ENCODE results near the gene VAPA. TPM values are rescaled to one million over a fixed set of nuclear protein-coding genes. Genes with fewer than 3 reads are reported as not detected.

VAPA gene
- total and polyA plus RNA-seq, 7 donors: 181 to 336 (median 263) TPM

DNA sequence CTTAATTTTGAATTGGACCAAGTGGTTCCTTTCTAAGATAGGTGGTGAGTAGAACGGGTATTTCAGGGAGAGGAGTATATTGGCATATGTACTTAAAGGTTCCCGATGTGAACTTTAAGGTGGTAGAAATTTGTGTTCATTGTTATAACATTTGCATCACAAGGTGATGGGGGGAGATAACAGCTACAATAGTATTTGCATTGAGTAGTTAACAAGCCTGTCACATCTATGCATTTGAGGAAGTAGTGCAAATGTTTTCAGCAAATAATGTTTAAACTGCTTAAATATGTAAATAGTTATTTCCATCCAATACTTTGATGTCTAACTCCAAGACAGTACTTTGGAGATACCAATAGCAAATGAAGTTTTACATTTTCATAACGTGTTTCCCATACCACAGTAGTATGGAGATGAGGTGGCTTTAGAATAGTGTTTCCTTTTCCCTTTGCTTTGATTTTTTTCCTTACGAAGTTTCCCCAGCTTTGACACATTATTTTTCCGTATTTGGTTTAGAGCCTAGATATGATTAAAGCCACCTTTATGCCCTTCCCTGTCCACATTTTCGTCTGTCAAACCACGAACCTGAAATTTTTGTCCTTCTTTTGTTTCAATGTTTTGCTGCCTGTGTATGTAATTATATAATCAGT lies 46.6 kb downstream of the VAPA start:
- intact Hi-C loops (cut with DNase I): no loop called here
- Histone ChIP-seq H3K4me1 (peaks cover 0 to 9% (median 4%) of the 10 kb centered on the region in 4 donors), H3K9me3 (no peaks in the 10 kb centered on the region), H3K36me3 (peaks cover 0 to 5% (median 2%) of the 10 kb centered on the region in 4 donors), H3K27me3 (no peaks in the 10 kb centered on the region), H3K27ac (peak overlapping the region in 1 of 4 donors; percentile 2), H3K4me3 (no peak overlapping the region)
- WGBS, 2 donors: 30 to 48% methylated on average over 7 of the region's 7 CpGs
- TF ChIP-seq POLR2AphosphoS5 (IDR thresholded peaks at IDR 0.05) (peak in 1 of 4 donors; percentile 35), EP300 (IDR thresholded peaks at IDR 0.05) (no peak)
- no peak for DNase-seq

DNA sequence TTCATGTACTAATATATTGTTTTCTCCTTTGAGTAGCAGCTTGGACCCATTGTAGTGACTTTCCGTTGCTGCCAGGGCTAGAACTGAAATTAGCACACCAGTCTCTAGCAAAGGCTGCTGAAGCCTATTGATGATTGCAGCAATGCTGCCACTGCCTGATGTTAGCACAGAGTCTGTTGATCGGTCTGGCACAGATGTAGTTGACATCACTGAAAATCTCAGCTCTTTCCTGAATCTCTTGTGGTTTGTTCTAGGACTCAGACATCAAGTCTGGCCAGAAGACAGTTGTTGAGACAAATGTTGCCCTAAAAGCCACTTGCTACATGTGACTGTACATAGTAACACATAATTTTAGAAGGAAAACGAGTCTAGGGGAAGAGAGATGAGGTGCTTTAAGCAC lies 47.2 kb downstream of the VAPA start:
- peaks cover 0 to 5% (median 2%) of the 10 kb centered on the region in 4 donors for H3K4me1 ChIP-seq
- WGBS, 2 donors: 25 to 32% methylated on average over 3 of the region's 3 CpGs
- H3K36me3 ChIP-seq: no peaks in the 10 kb centered on the region
- H3K27ac ChIP-seq: peak overlapping the region in 1 of 4 donors; percentile 2
- no peaks in the 10 kb centered on the region for H3K9me3 ChIP-seq
- no peak for DNase-seq
- H3K27me3 ChIP-seq: no peaks in the 10 kb centered on the region
- TF ChIP-seq EP300 (IDR thresholded peaks at IDR 0.05) (no peak), POLR2AphosphoS5 (IDR thresholded peaks at IDR 0.05) (peak in 2 of 4 donors; percentile 37 to 48), POLR2A (IDR thresholded peaks at IDR 0.05) (no peak)
- TF ChIP-seq, protein P1, sequence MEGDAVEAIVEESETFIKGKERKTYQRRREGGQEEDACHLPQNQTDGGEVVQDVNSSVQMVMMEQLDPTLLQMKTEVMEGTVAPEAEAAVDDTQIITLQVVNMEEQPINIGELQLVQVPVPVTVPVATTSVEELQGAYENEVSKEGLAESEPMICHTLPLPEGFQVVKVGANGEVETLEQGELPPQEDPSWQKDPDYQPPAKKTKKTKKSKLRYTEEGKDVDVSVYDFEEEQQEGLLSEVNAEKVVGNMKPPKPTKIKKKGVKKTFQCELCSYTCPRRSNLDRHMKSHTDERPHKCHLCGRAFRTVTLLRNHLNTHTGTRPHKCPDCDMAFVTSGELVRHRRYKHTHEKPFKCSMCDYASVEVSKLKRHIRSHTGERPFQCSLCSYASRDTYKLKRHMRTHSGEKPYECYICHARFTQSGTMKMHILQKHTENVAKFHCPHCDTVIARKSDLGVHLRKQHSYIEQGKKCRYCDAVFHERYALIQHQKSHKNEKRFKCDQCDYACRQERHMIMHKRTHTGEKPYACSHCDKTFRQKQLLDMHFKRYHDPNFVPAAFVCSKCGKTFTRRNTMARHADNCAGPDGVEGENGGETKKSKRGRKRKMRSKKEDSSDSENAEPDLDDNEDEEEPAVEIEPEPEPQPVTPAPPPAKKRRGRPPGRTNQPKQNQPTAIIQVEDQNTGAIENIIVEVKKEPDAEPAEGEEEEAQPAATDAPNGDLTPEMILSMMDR (IDR thresholded peaks at IDR 0.05): no peak
- no peak overlapping the region for H3K4me3 ChIP-seq
- intact Hi-C loops (cut with DNase I): no loop called here

DNA sequence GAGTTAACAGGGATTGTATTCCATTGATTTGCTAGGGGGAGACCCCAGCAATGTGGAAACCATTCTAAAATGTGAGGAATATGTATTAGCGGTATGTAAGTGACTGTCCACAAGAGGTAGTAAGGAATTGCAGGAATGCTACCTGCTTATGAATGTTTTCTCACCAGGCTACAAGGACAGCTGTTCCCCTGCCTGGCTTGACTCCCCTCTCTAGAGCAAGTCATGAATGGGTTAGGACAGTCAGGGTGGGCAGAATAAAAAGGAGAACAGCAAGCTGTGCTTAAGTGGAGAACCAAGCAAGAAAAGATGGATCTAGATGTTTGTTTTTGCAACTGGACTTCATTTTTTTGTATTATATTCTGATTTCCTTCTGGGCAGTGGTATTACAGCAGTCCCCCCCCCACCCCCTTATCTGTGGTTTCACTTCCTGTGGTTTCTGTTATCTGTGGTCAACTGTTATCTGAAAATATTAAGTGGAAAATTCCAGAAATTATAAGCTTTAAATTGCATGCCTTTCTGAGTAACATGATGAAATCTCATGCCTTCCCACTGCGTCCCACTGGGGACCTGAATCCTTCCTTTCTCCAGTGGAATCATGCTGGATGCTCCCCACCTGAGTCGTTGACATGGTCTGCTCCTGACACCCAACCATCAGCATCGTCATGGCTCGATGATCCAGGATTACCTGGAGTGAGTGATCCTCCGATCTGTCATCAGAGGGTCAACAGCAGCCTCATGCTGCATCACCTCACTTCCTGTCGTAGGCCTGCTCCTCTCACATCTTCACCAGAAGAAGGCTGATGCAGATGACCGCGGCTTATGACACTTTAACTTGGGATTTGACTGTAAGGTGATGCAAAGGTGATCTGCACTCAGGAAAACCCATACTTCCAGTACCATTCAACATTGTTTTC lies 52.2 kb downstream of the VAPA start:
- intact Hi-C loops (cut with DNase I): no loop called here
- 89% methylated on average over 9 of the region's 9 CpGs for WGBS, 2 donors
- H3K27ac ChIP-seq: no peak overlapping the region
- no peak overlapping the region for H3K4me3 ChIP-seq
- H3K27me3 ChIP-seq: no peaks in the 10 kb centered on the region
- peaks cover 0 to 5% (median under 1%) of the 10 kb centered on the region in 4 donors for H3K4me1 ChIP-seq
- H3K36me3 ChIP-seq: no peaks in the 10 kb centered on the region
- DNase-seq: no peak
- no peaks in the 10 kb centered on the region for H3K9me3 ChIP-seq
- TF ChIP-seq POLR2A (IDR thresholded peaks at IDR 0.05): no peak
- no peak for TF ChIP-seq EP300 (IDR thresholded peaks at IDR 0.05)
- TF ChIP-seq POLR2AphosphoS5 (IDR thresholded peaks at IDR 0.05): no peak
- TF ChIP-seq, protein P1 (IDR thresholded peaks at IDR 0.05): no peak

DNA sequence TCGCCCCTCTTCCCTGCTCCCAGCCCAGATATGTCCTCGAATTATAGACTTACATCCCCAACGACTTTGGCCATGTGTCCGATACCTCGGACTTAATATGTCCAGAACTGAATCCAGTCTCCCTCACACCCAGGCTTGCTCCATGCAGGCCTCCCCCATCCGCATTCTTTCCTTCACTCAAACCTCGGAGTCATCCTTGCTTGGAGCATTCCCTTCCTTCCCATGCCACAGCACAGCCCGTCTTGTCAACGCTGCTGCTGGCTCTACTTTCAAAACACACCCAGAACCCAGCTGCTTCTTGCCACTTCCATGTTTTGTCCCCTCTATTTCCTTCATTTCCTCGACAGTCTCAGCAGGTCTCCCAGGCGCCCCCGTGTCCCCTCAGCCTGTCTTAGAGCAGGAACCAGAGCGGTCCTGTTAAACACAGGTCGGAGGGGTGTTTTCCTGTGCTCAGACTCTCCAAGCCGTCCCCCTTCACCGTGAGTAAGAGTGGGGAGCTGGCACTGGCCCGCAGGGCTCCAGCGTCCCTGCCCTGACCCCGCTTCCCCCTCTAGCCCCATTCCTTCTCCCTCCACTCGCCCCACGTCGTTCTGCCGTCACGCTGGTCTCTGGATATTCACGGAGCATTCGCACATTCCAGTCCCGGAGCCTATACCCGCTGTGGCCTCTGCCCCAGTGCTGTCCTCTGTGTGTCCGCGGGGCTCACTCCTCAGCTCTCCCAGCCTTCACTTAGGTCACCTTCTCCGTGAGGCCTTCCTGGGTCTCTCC lies 54.4 kb downstream of the VAPA start:
- WGBS, 2 donors: 66 to 75% methylated on average over 31 of the region's 31 CpGs
- peak overlapping the region in 3 of 4 donors; percentile 4 to 14 (median 14) for H3K4me3 ChIP-seq
- intact Hi-C loops (cut with DNase I): no loop called here
- H3K36me3 ChIP-seq: no peaks in the 10 kb centered on the region
- TF ChIP-seq EP300 (IDR thresholded peaks at IDR 0.05) (no peak), POLR2AphosphoS5 (IDR thresholded peaks at IDR 0.05) (no peak), POLR2A (IDR thresholded peaks at IDR 0.05) (no peak)
- TF ChIP-seq, protein P1 (IDR thresholded peaks at IDR 0.05): no peak
- no peak overlapping the region for H3K27ac ChIP-seq
- peaks cover 0 to 8% (median 2%) of the 10 kb centered on the region in 4 donors for H3K4me1 ChIP-seq
- DNase-seq: no peak
- no peaks in the 10 kb centered on the region for H3K27me3 ChIP-seq
- H3K9me3 ChIP-seq: no peaks in the 10 kb centered on the region

Data from sigmoid colon (tissue), 7 donors.